Small intestine (tissue), 7 donors: ENCODE measurements around the gene TBL3. TPM values are rescaled to one million over a fixed set of nuclear protein-coding genes. Genes with fewer than 3 reads are reported as not detected.
"Not testable (repeated sequence)": the region's sequence is repeated elsewhere in the genome, so short reads cannot be mapped to it uniquely, and the experiment has no call there.

Experiments used
- DNase-seq, 2 donors: peaks; one replicate each; pipeline versions ENCODE4 v3.0.0 to v3.0.0-alpha.2; 2013
- FAIRE-seq: peaks from 2 replicates; lab custom pipeline; 2012; peaks lifted over from hg19 to GRCh38; lab: Jason Lieb, UNC
- H3K27ac ChIP-seq, 3 donors: one replicate each; pipeline ENCODE4 v1.5.1; 2013; ENCODE audit warnings: low read length in 2 of 3, mild to moderate bottlenecking in 2 of 3, control low read depth in 1 of 3, inconsistent platforms in 1 of 3, low read depth in 1 of 3, moderate library complexity in 1 of 3
- H3K27me3 ChIP-seq, 3 donors: one replicate each; pipeline ENCODE4 v1.6.1; 2013; ENCODE audit warnings: low read length in 3 of 3, inconsistent platforms in 1 of 3; ENCODE audit not compliant: control insufficient read depth in 3 of 3, insufficient read depth in 3 of 3
- H3K36me3 ChIP-seq, 3 donors: one replicate each; pipeline ENCODE4 v1.6.1; 2013; ENCODE audit warnings: low read length in 3 of 3, inconsistent platforms in 1 of 3, low read depth in 1 of 3, mild to moderate bottlenecking in 1 of 3, moderate library complexity in 1 of 3; ENCODE audit not compliant: control insufficient read depth in 3 of 3, insufficient read depth in 2 of 3
- H3K4me1 ChIP-seq, 3 donors: one replicate each; pipeline ENCODE4 v1.6.1; 2013; ENCODE audit warnings: low read length in 2 of 3, inconsistent platforms in 1 of 3, low read depth in 1 of 3, mild to moderate bottlenecking in 1 of 3, moderate library complexity in 1 of 3; ENCODE audit not compliant: control insufficient read depth in 3 of 3, insufficient read depth in 2 of 3
- H3K4me3 ChIP-seq, 3 donors: one replicate each; pipeline ENCODE4 v1.5.1; 2013; ENCODE audit warnings: low read length in 3 of 3, control low read depth in 1 of 3, inconsistent platforms in 1 of 3, low read depth in 1 of 3, mild to moderate bottlenecking in 1 of 3, moderate library complexity in 1 of 3
- H3K9me3 ChIP-seq, 2 donors: one replicate each; pipeline ENCODE4 v1.6.1; 2013; ENCODE audit warnings: low read depth in 1 of 2, low read length in 1 of 2; ENCODE audit not compliant: control insufficient read depth in 2 of 2, insufficient read depth in 1 of 2
- WGBS, 3 donors: extraction: QIAGEN DNeasy Blood & Tissue Kit; methylation state at CpG; one replicate each; pipeline ENCODE4 v1.1.7; 2013; 5-methylcytosine and 5-hydroxymethylcytosine counted together
- polyA plus RNA-seq, 4 donors: library from polyadenylated mRNA; stranded (reverse) in 3 of 4; unstranded in 1 of 4; fragments of 200-250 nt in 3 of 4; fragments of 120-200 nt in 1 of 4; gene quantifications; one replicate each; pipeline versions ENCODE4 v1.2.1 to v1.2.3, GENCODE V29; 2013
- donor health status: healthy with polysubstance abuse.
- donor health status: control.
- donor health status: control.
- donor health status: Bipolar disorder and iron deficiency.
- donor health status: healthy.

Gene TBL3
- polyA plus RNA-seq, 4 donors: 34.1 to 49.7 (median 45.6) TPM

- no peak for FAIRE-seq
- 79 to 90% (median 81%) methylated on average over 8 to 10 of the region's 10 CpGs for WGBS, 3 donors
- Histone ChIP-seq H3K4me3 (no peak overlapping the region), H3K27me3 (no peaks in the 10 kb centered on the region), H3K4me1 (peaks cover 0 to 16% (median 0%) of the 10 kb centered on the region in 3 donors), H3K36me3 (no peaks in the 10 kb centered on the region), H3K27ac (no peak overlapping the region), H3K9me3 (no peaks in the 10 kb centered on the region)
- DNase-seq: no peak
These were observed 41.5 kb upstream of the TBL3 start for GRCh38 chr16:1930338-1930720.

- H3K9me3 ChIP-seq: no peaks in the 10 kb centered on the region
- H3K36me3 ChIP-seq: peaks cover 0 to 7% (median 0%) of the 10 kb centered on the region in 3 donors
- DNase-seq (peak; percentile 41 to 73), FAIRE-seq (no peak)
- H3K27ac ChIP-seq: no peak overlapping the region
- H3K4me1 ChIP-seq: peaks cover 0 to 21% (median 0%) of the 10 kb centered on the region in 3 donors
- no peaks in the 10 kb centered on the region for H3K27me3 ChIP-seq
- no peak overlapping the region for H3K4me3 ChIP-seq
- WGBS, 3 donors: 55 to 73% (median 66%) methylated on average over 18 to 19 of the region's 19 CpGs
These were observed 39.5 kb upstream of the TBL3 start for GRCh38 chr16:1932050-1933028.

- H3K4me3 ChIP-seq: no peak overlapping the region
- DNase-seq: no peak
- no peak overlapping the region for H3K27ac ChIP-seq
- H3K27me3 ChIP-seq: no peaks in the 10 kb centered on the region
- H3K36me3 ChIP-seq: peaks cover 0 to 16% (median under 1%) of the 10 kb centered on the region in 3 donors
- H3K9me3 ChIP-seq: no peaks in the 10 kb centered on the region
- H3K4me1 ChIP-seq: peaks cover 0 to 21% (median 0%) of the 10 kb centered on the region in 3 donors
- 69 to 77% (median 76%) methylated on average over 23 of the region's 23 CpGs for WGBS, 3 donors
- no peak for FAIRE-seq
These were observed 38.7 kb upstream of the TBL3 start for GRCh38 chr16:1933097-1933661.

GRCh38 chr16:1936945-1937479 lies 34.8 kb upstream of the TBL3 start:
- peaks cover 0 to 44% (median 2%) of the 10 kb centered on the region in 3 donors for H3K4me1 ChIP-seq
- no peak for DNase-seq
- FAIRE-seq: no peak
- 90 to 94% (median 93%) methylated on average over 11 of the region's 11 CpGs for WGBS, 3 donors
- no peaks in the 10 kb centered on the region for H3K27me3 ChIP-seq
- no peak overlapping the region for H3K4me3 ChIP-seq
- H3K36me3 ChIP-seq: peaks cover 4 to 43% (median 7%) of the 10 kb centered on the region in 3 donors
- no peak overlapping the region for H3K27ac ChIP-seq
- H3K9me3 ChIP-seq: no peaks in the 10 kb centered on the region

GRCh38 chr16:1938316-1938715 lies 33.5 kb upstream of the TBL3 start:
- no peaks in the 10 kb centered on the region for H3K27me3 ChIP-seq
- WGBS, 3 donors: 91 to 96% (median 95%) methylated on average over 10 of the region's 10 CpGs
- DNase-seq (peak in 1 of 2 donors; percentile 41), FAIRE-seq (no peak)
- H3K9me3 ChIP-seq: no peaks in the 10 kb centered on the region
- peaks cover 4 to 43% (median 7%) of the 10 kb centered on the region in 3 donors for H3K36me3 ChIP-seq
- no peak overlapping the region for H3K4me3 ChIP-seq
- H3K27ac ChIP-seq: peak overlapping the region in 1 of 3 donors; percentile 87
- peaks cover 0 to 49% (median 2%) of the 10 kb centered on the region in 3 donors for H3K4me1 ChIP-seq

GRCh38 chr16:1938910-1939309 lies 32.9 kb upstream of the TBL3 start:
- Histone ChIP-seq H3K4me3 (no peak overlapping the region), H3K27me3 (no peaks in the 10 kb centered on the region), H3K27ac (peak overlapping the region in 1 of 3 donors; percentile 87), H3K36me3 (peaks cover 4 to 43% (median 7%) of the 10 kb centered on the region in 3 donors), H3K4me1 (peaks cover 0 to 49% (median 2%) of the 10 kb centered on the region in 3 donors), H3K9me3 (no peaks in the 10 kb centered on the region)
- FAIRE-seq: no peak
- no peak for DNase-seq
- WGBS, 3 donors: 90 to 93% (median 92%) methylated on average over 17 of the region's 17 CpGs

GRCh38 chr16:1939833-1940232 lies 32.0 kb upstream of the TBL3 start:
- H3K27ac ChIP-seq: peak overlapping the region in 1 of 3 donors; percentile 87
- not testable (repeated sequence) for H3K27me3 ChIP-seq, H3K4me3 ChIP-seq, FAIRE-seq, H3K9me3 ChIP-seq
- 24 to 76% (median 48%) methylated on average over 8 of the region's 8 CpGs for WGBS, 3 donors
- H3K36me3 ChIP-seq: peaks cover 4 to 43% (median 7%) of the 10 kb centered on the region in 3 donors
- H3K4me1 ChIP-seq: peaks cover 0 to 49% (median 2%) of the 10 kb centered on the region in 3 donors
- DNase-seq: peak; percentile 42 to 61
